H1 (cell line): Measurements from ENCODE around the gene CUX1. TPM values are rescaled to one million over a fixed set of nuclear protein-coding genes. Genes with fewer than 3 reads are reported as not detected.

Experiments used
- CREB1 ChIP-seq: IDR thresholded peaks from 2 replicates; pipeline ENCODE4 v1.6.1; 2012; ENCODE audit warnings: inconsistent platforms
- polyA plus RNA-seq, 7 experiments: library from polyadenylated mRNA; depleted of rRNA in 3 of 7; stranded (reverse) in 5 of 7; unstranded in 2 of 7; fragments of >200 nt in 5 of 7; fragments of 200-250 nt in 2 of 7; gene quantifications; 1 replicate in 5 of 7; 2 replicates in 1 of 7; 4 replicates in 1 of 7; pipeline versions ENCODE4 v1.2.1 to v1.2.3, GENCODE V29; 2011 to 2013; ENCODE audit warnings: missing spikeins in 2 of 7, mixed read lengths in 2 of 7
- total RNA-seq: library from RNA; stranded (reverse); fragmentation: NEBNext Ultra II Directional; extraction: Animal tissue kit (Norgen Biotek cat#: 25700); gene quantifications from 2 replicates; pipeline ENCODE4 v1.2.1, GENCODE V29; 2021

The CUX1 gene
- total and polyA plus RNA-seq, 2 of the 8 experiments (the other 6 are each of a cell fraction or from before 2014, with no cell fraction given): 21.6 to 65.9 TPM

GRCh38 chr7:101859411-101860106, 42.1 kb downstream of the CUX1 start (continued):
- TF ChIP-seq CREB1: no peak
